GM18909 (cell line): ENCODE measurements around the gene ZNF25.
A peak's percentile ranks its signal among the peaks of the same experiment; 100 is the strongest.
"Not testable (repeated sequence)": the region's sequence is repeated elsewhere in the genome, so short reads cannot be mapped to it uniquely, and the experiment has no call there.

ENCODE experiments used
- ATAC-seq: cut with Tn5 transposase; IDR thresholded peaks from one replicate; pipeline ENCODE4 v1.9.1; 2021; ENCODE audit warnings: mild to moderate bottlenecking; ENCODE audit not compliant: unreplicated experiment, poor library complexity

Gene ZNF25

DNA sequence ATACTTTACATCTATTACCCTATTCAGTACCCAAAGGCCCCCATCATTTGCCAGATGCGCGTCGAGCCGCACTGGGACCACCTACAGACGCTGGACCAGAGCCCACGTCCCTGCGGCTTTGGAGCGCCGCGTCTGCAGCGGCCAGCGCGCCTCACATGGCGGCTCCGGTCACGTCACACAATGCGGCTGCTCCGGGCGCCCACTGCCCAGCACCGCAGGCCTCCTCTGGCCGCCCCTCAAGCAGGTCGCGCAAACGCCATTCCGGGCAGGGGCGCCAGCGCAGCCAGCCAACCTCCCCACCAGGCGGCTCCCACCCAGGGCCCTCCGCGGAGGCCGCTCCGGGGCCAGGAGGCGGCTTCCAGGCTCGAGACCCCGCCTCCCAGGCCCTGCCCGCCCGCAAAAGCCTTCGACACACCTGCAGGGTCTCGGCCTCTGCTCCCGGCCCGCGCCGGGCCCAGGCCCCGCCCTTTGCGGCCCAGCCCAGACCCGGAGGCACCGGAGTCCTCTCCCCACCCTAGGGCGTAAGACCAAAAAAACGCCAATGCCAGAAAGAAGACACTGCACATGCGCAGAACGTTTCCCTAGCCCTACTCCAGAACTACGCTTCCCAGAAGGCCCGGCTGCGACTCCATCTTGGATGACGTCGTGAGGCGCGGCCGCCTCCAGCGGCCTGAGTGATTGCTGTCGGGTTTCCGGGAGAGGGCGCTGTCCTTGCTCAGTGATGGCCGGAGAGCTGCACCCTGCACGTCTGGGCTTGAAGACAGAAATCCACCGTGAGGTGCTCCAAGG, at the start of gene ZNF25:
Gene ZNF25 (minus strand): TSS at position 557 of the 789 bp plus-strand sequence. CDS start 4,925 bp downstream, outside the sequence.
- peak; percentile 98 for ATAC-seq

GRCh38 chr10:38025283-38025682, 48.8 kb upstream of the ZNF25 start:
- peak; percentile 88 for ATAC-seq

DNA sequence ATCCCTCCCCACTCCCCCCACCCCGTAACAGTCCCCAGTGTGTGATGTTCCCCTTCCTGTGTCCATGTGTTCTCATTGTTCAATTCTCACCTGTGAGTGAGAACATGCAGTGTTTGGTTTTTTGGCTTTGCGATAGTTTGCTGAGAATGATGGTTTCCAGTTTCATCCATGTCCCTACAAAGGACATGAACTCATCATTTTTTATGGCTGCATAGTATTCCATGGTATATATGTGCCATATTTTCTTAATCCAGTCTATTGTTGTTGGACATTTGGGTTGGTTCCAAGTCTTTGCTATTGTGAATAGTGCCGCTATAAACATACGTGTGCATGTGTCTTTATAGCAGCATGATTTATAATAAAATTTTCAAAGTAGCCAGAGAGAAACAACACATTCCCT, 42.7 kb upstream of the ZNF25 start:
- ATAC-seq, result not testable (repeated sequence)

DNA sequence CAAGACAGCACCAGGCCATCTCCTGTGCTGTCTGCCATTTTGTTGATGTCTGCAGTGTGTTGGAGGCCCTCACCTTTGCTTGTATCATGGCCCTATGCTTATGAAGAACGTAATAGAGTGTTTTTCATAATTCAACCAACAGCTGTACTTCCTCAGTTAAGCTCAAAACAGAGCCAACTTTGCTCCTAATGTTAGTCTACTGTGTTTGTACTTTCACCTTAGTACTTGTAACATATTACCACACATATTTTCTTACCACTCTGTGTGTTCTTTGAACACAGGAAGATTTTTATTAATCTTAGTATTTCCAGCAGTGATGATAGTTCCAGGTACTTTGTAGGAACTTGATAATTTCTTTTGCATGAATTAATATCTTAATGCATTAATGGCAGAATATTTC, 39.9 kb upstream of the ZNF25 start:
- no peak for ATAC-seq

DNA sequence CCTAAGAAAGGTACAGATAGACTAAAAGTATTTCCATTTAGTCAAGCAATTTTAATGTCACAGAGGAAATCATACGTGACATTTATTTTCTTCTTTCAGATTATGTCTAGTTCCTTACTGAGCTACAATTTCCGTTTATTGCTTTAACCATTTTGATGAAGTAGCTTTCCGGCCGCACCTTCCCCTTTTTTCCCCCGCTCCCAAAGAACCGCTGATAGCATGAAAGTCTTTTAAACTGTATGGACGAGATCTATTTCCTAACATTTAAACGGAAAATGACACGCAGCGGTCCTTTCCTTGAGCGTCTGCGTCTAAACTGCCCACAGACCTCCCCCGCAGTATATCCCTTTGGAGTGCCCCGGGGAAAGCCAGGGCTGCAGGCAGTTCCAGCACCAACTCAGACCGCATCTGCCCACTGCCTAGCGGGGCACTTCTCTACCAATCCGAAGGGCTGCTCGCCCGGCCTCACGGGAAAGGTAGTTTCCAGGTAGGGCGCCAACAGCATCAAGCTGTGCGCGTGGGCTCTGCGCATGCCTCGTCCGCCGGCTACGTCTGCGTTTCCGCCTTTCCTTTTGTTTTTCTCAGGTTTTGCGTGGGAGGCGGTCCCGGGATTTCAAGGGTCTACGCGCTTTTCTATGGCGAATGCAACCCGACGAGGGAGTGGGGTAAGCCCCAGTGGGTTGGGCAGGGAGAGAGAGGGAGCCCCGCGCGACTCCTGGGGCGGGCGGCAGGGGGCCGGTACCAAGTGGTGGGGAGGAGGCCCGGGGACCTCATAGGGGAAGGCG, 33.9 kb upstream of the ZNF25 start, which contains the start of gene ZNF33A:
Gene ZNF33A (plus strand): TSS at position 557 of the 785 bp plus-strand sequence. CDS start 1,667 bp downstream, outside the sequence.
- peak; percentile 88 for ATAC-seq

- no peak for ATAC-seq
Observed at GRCh38 chr10:38007991-38008390, 31.5 kb upstream of the ZNF25 start.

- no peak for ATAC-seq
Observed at GRCh38 chr10:38007551-38007950, 31.1 kb upstream of the ZNF25 start.

- no peak for ATAC-seq
Observed at GRCh38 chr10:38003588-38003987, 27.1 kb upstream of the ZNF25 start.

DNA sequence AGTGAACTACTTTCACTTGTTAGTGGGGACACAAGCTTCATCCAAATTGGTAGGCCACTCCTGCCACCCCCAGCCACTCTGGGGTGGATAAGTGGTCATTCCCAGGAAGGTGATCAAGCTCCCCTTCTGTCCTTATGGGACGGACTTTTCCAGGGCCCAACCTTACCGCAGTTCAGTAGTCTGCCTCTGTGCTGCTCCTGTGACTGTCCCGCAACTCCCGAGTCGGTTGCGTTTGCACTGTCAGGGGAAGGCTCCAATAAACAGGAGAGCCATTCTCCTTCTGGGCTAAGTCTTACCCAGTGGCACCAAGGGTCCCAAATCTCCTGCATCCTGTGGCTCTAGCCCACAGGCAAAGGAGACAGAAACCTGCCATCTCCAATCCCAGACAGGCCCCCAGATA, 26.6 kb upstream of the ZNF25 start:
- ATAC-seq, result no peak

- not testable (repeated sequence) for ATAC-seq
Observed at GRCh38 chr10:38000474-38000873, 24.0 kb upstream of the ZNF25 start.

GRCh38 chr10:37998920-37999319, 22.5 kb upstream of the ZNF25 start:
- ATAC-seq, result not testable (repeated sequence)

DNA sequence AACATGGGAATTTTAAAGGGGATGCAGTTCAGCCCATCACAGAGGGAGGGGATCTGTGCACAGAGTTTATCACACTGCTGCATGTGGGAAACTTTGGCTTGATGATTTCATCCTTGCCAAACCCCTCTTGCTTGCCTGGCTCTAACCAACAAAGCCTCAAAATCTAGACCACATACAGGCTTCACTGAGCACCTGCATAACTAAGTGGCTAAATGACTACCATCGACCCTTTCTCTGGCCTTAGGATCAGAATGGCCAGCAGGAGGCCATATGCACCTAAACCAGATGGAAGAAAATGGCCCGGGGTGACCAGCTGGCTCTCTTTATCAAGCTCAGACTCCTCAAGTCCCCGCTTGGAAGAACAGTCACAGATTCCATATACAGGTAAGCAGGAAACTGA, 15.6 kb upstream of the ZNF25 start:
- no peak for ATAC-seq

DNA sequence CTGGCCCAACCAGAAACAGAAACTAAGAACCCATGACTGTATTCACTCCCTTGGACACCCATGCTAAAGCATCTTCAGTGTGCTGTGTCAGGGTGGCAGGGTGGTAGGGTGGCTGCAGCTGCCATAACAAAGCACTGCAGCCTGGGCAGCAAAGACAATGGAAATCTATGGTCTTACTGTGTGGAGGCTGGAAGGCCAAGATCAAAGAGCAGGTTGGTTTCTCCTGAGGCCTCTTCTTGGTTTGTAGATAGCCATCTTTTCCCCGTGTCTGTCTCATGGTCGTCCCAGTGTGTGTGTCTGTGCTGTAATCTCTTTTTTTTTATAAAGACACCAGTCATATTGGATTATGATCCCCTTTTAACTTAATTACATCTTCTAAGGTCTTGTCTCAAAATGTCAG, 15.2 kb upstream of the ZNF25 start:
- ATAC-seq, result no peak

GRCh38 chr10:37976880-37977203, 395 bp upstream of the ZNF25 start:
- no peak for ATAC-seq

GRCh38 chr10:37975401-37975991, 951 bp downstream of the ZNF25 start:
- no peak for ATAC-seq

DNA sequence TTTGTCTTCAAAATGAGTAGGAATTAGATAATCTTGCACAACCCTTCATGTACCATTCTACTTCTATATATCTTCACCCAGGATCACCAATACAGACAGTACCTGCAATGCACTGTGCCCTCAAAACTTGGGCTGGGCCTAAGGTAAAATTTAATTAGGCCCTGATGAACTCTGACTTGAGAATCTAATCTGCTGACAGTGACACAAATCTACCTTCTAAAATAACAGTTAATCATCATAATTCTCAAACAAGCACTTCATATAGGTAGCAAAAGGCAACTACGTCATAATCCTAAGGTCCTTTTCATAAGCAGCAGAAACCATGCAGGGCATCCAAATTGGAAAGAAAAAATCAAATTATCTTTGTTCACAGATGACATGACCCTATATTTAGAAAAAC, 4.1 kb downstream of the ZNF25 start:
- no peak for ATAC-seq

DNA sequence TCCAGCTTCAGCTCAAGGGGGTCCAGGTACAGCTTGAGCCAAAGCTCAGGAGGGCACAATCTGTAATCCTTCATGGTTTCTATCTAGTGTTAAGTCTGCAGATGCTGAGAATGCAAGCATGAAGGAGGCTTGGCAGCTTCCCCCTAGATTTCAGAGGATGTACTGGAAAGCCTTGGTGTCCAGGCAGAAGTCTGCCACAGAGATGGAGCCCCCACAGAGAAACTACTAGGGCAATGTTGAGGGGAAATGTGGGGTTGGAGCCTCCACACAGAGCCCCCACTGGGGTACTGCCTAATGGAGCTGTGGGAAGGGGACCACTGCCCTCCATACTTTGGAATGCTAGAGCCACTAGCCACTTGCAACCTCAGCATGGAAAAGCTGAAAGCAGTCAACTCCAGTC, 11.4 kb downstream of the ZNF25 start:
- ATAC-seq, result no peak

- ATAC-seq, result no peak
Observed at GRCh38 chr10:37960591-37961137, 15.8 kb downstream of the ZNF25 start.

- no peak for ATAC-seq
Observed at GRCh38 chr10:37957841-37958240, 18.6 kb downstream of the ZNF25 start.

DNA sequence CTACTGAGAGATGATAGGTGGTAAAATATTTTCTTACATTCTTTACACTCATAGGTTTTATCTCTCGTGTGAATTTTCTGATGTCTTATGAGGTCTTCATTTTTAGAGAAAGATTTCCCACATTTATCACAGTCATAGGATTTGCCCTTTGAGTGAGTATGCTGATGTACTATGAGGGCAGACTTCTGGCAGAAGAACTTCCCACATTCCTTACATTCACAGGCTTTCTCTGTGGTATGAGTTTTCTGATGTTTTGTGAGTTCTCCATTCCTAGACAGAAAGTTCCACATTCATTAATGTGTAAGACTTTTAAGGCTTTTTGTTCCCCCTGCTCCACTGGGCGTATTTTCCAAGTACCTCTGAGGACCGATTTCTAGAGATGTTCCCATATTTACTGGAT, 23.5 kb downstream of the ZNF25 start:
- ATAC-seq, result no peak
